GM18520 (cell line): ENCODE measurements around the gene FAM236B.
"Not testable (repeated sequence)": the region's sequence is repeated elsewhere in the genome, so short reads cannot be mapped to it uniquely, and the experiment has no call there.

Experiments used
- ATAC-seq: cut with Tn5 transposase; IDR thresholded peaks from one replicate; pipeline ENCODE4 v1.9.1; 2021; ENCODE audit not compliant: unreplicated experiment

The FAM236B gene

GRCh38 chrX:72782560-72782959, at the start of gene FAM236B:
Gene FAM236B, minus strand, starts transcription at chrX:72782660. Its CDS starts 100 bp downstream, at chrX:72782560.
- not testable (repeated sequence) for ATAC-seq

DNA sequence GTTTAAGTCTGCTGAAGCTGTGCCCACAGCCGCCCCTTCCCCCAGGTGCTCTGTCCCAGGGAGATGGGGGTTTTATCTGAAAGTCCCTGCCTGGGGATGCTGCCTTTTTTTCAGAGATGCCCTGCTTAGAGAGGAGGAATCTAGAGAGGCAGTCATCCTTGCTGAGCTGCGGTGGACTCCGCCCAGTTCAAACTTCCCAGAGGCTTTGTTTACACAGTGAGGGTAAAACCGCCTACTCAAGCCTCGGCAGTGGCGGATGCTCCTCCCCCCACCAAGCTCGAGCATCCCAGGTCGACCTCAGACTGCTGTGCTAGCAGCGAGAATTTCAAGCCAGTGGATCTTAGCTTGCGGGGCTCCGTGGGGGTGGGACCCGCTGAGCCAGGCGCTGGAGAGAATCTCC, 48.2 kb upstream of the FAM236B start:
- ATAC-seq = not testable (repeated sequence)

- ATAC-seq = not testable (repeated sequence)
Measured at GRCh38 chrX:72808110-72808509, 25.6 kb upstream of the FAM236B start, which contains the start of gene FAM236D. Gene FAM236D, minus strand, starts transcription at chrX:72808210. Its CDS starts 100 bp downstream, at chrX:72808110.

- ATAC-seq = not testable (repeated sequence)
Measured at GRCh38 chrX:72790390-72790789, 7.9 kb upstream of the FAM236B start.

- not testable (repeated sequence) for ATAC-seq
Measured at GRCh38 chrX:72788142-72788541, 5.7 kb upstream of the FAM236B start.

DNA sequence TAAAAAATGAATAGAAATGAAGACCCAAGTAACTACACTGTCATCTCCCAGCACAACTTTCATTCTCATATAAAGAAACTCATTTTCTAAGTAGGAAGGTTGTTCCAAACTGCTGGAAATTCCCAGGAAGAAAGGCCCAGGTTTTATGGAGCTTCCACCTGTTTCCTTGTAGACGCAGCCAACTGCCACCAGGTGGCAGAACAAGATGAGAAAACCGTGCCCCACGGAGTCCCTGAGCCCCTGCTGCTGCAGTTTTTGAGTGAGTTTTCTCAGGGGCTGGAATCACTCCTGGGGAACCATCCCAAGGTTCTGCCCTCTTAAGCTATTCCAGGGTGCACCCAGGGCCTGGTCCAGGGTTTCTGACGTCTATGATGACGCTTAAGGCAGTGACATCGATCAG, 1.5 kb upstream of the FAM236B start:
- ATAC-seq = not testable (repeated sequence)

DNA sequence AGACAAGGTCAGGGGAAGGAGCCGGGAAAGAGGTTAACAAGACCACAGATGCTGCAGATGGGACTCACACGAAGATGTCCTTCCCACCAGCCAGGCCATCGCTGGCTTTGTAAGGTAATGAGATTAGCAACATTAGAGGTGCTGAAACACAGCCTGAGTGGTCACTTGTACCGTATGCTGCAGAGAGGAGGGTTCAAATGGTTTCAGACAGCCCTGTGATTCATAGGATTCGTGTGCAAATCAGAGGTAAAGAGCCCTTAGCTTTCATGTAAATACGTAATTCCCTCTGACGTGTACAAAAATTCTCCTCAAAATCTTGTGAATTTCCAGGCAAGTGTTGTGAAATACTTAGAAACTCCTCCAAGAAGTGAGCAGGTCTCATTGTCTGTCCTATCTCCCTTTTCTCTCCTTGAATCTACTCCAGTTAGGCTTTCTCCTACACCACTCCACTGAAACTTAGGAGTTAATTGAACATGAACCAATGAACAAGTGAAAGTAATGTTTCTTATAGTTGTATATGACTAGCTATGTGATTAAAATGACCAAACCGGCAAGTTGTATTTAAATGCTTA, 991 bp upstream of the FAM236B start:
- ATAC-seq = not testable (repeated sequence)

DNA sequence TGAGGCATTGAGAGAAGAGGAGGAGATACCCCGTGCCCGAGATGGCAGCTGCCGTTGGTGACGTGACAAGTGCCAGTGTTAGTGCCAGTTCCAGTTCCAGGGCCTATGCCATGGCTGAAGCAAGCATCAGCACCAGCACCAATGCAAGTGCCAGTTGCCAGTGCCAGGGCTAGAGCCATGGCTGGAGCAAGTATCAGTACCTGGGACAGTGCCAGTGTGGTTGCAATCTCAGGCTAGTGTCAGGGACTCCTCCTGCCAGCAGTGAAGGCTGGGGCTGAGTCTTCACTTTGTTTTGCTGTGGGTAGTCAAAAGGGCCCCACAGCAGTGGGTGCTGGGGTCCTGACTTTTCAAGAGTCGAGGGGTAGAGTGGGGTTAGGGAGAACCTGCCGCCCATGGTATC, 4.3 kb downstream of the FAM236B start:
- ATAC-seq = not testable (repeated sequence)

DNA sequence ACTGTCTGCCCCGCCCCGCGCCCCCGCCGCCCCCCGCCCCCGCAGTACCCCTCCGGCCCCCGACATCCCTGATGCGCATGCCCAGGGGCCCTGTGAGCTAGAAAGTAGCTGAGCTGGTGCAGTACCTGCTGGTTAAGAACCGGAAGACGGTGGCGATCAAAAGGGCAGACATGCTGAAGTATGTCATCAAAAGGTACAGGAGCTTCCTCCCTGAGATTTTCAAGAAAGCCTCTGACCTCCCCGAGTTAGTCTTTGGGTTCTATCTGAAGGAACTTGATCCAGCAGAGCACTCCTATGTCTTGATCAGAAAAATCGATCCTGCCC, 5.0 kb downstream of the FAM236B start:
- ATAC-seq = not testable (repeated sequence)

DNA sequence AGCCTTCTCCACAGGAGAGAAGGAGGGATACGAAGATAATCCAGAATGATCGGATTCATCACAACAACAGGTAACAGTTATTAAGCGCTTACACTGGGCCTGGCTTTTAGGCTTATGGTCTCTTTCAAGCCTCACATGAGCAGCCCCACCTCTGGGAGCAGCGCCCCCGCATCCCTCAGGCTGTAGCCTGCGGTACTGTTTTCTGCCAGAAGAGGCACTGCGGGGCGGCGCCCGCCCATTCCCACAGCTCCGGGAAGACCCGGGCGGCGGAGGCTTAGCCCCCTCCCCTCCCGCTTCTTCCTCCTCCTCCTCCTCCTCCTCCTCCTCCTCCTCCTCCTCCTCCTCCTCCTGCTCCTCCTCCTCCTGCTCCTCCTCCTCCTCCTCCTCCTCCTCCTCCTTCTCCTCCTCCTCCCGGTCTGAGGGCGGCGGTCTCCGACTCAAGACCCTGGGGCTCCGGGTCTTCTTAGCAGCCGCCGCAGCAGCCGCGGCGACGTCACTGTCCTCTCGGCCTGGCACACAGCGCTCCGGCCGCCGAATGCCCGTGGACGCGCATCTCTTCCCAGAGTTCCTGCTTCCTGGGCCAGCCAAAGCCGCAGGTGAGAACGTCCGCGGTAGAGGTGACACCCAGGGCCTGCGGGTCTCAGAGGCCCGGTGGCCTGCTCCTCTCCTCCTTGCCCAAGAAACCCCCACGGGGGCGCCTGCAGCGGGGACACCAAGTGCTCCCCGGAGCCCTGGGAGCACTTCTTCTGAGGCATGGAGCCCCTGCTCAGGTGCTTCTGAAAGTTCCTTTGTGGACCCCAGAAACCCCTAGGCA, 5.6 kb downstream of the FAM236B start, which contains the start of gene DMRTC1B:
DMRTC1B (plus strand) TSS at position 238 of the 814 bp plus-strand sequence. CDS start 68,246 bp downstream, outside the sequence.
- not testable (repeated sequence) for ATAC-seq

DNA sequence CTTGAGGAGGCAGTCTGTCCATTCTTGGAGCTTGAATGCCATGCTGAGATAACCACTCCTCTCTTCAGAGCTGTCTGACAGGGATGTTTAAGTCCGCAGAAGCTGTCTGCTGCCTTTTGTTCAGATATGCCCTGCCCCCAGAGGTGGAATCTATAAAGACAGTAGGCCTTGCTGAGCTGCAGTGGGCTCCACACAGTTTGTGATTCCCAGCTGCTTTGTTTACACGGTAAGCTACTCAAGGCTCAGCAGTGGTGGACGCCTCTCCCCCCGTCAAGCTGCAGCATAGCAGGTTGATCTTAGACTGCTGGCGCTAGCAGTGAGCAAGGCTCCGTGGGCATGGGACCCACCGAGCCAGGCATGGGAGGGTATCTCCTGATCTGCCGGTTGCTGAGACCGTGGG, 22.0 kb downstream of the FAM236B start:
- not testable (repeated sequence) for ATAC-seq

GRCh38 chrX:72748545-72748944, 33.9 kb downstream of the FAM236B start:
- not testable (repeated sequence) for ATAC-seq

DNA sequence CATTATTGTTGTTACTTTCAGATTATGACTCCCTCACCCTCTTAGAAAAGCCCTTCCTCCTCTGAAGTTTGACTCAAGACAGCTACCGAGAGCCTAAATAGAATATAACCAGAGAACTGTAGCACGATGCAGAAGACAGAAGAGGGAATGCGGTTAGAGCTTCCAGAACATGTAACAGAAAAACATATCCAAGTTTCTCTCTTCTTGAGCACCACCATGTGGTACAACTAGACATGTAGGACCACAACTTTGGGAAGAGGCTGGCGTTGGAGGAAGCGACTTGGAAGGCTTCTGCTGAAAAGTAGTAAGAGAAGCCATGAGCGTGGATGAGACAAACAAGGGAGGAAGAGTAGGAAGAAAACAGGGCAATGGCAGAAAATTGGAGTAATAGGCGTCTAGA, 36.9 kb downstream of the FAM236B start:
- ATAC-seq = not testable (repeated sequence)

- ATAC-seq = no peak
Measured at GRCh38 chrX:72735561-72735960, 46.9 kb downstream of the FAM236B start.

GRCh38 chrX:72733636-72734035, 48.8 kb downstream of the FAM236B start:
- not testable (repeated sequence) for ATAC-seq
